Stimulated activated CD8-positive, alpha-beta memory T cell treated with anti-CD3 and anti-CD28 coated beads, Interleukin-12 subunit alpha, Interleukin-12 subunit beta, amount 100 ng/mL, for 1 hour (primary cell): ENCODE results near the gene GARIN5A.
"Not testable (repeated sequence)": the region's sequence is repeated elsewhere in the genome, so short reads cannot be mapped to it uniquely, and the experiment has no call there.

ENCODE experiments used
- DNase-seq: peaks from one replicate; pipeline ENCODE4 v3.0.0-alpha.2; 2020; ENCODE audit warnings: low read depth

GARIN5A gene

DNA sequence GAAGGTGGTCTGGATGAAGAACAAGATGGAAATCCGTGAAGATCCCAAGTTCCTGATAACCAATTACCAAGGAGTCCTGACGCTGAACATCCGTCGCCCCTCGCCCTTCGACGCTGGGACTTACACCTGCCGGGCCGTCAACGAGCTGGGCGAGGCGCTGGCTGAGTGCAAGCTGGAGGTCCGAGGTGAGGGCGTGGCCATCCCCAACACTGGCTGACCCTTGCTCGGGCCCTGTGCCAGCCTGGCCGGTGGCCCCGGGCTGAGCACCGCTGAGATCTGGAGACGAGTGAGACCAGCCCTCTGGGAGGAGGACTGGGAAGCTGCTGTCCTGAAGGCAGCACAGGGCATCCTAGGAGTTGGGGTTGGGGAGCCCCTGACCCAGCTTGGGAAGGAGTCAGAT is 12.3 kb downstream of the GARIN5A start:
- no peak for DNase-seq

DNA sequence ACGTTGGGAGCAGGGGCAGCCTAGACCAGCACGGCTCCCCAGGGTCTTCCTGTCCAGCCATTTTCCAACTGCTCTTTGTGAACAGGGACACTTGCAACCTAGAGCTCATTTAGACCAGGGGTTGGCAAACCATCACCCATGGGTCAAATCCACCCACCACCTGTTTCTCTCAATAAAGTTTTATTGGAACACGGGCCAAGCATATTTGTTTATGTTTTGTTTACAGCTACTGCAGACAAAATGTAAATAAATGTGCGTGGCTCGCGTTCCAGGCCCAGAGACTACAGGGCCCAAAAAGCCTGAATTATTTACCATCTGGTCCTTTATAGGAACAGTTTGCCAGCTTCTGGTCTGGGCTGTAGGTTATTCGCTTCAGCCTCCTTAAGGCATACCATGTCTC is 13.7 kb downstream of the GARIN5A start:
- no peak for DNase-seq

DNA sequence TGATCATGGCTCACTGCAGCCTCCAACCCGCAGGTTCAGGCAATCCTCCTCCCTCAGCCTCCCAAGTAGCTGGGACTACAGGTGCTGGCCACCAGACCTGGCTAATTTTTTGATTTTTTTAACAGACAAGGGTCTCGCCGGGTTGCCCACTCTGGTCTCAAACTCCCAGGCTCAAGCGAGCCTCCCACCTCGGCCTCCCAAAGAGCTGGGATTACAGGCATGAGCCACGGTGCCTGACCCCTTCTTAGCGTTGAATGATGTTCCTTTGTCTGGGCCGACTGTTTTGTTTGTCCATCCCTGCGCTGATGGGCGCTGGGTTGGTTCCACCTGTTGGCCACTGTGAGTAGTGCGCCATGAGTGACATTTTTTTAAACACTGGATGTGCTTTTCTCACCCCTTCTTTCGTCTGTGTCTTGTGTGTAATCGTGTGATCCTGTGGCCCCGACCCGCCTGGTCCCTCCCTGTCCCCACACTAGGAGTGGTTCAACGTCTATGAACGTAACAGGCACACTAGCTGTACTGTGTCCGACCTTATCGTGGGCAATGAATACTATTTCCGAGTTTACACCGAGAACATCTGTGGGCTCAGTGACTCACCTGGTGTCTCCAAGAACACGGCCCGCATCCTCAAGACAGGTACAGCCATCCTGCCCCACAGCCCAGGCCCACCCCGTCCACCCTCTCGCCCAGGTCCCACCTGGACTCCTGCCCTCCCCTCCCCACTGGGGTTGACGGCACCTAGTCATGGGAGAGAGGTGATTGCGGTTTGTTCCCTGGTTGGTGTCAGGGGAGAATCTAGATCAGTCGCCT is 15.4 kb downstream of the GARIN5A start:
- DNase-seq, result peak; percentile 28

DNA sequence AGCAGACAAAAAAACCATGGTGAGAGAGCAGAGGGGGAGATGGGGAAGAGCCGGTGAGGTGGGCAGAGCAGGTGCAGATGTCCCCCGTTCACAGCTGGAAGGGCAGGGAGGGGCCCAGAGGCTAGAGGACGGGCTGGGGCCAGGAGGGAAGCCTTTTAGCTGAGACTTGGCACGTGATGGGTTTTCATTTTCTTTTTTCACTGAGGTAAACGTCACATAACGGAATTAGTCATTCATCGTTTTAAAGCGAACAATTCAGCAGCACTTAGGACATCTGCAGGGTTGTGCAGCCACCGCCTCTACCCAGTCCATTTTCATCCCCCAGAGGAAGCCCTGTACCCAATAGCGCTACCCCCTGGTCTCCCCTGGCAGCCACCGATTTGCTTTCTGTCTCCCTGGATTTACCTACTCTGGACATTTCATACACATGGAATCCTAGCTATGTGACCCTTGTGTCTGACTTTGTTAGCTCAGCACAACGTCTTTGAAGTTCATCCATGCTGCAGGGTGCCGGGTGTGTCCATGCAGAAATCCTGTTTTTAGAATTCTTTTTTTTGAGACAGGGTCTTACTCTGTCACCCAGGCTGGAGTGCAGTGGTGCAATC is 16.4 kb downstream of the GARIN5A start:
- DNase-seq, result no peak

DNA sequence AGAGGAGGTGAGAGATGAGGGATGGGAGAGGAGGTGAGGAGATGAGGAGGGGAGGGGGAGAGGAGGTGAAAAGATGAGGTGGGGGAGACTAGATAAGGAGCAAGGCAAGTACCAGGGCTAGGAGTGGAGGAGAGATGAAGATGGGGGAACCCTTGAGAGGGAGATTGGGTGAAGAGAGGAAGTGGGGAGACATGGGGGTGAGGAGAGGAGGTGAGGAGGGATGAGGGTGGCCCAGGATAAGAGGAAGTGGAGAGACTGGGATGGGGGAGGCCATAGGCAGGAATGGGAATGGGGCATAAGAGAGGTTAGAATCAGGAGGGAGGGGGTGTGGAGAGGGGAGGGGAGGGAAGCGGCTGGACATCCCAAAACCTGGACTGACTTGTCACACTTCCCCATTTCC is 17.0 kb downstream of the GARIN5A start:
- DNase-seq, result no peak

DNA sequence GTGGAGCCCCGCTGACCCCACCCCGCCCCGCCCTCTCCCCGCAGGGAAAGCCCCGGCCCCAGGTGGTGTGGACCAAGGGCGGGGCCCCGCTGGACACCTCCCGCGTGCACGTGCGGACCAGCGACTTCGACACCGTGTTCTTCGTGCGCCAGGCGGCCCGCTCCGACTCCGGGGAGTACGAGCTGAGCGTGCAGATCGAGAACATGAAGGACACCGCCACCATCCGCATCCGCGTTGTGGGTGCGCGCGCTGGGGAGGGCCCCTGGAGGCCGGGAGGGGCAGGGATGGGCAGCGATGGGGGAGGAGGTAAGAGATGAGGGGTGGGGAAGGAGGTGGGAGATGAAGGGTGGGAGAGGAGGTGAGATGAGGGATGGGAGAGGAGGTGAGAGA is 17.6 kb downstream of the GARIN5A start:
- DNase-seq, result no peak

DNA sequence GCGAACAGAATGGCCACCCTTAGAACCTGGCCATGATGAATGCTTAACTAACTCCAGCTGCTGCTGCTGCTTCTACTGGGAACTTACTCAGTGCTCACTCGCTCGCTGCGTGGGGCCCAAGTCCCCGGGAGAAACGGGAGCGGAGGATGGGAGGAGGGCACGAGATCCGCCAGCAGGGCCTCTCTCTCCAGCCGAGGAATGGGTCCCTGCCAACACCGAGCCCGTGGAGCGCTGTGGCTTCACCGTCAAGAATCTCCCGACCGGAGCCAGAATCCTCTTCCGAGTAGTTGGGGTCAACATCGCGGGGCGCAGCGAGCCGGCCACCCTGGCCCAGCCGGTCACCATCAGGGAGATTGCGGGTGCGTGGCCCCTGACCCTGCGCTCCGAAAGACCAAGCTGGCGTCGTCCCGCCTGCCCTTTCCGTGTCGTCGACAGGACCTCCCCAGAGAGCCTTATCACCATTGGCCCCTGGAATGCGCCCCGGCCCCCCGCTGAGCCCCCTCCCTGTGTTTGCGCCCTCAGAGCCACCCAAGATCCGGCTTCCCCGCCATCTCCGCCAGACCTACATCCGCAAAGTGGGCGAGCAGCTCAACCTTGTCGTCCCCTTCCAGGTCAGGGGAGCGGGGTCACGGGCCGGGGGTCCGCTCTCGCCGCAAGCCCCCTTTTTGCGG is 18.1 kb downstream of the GARIN5A start:
- DNase-seq, result no peak

DNA sequence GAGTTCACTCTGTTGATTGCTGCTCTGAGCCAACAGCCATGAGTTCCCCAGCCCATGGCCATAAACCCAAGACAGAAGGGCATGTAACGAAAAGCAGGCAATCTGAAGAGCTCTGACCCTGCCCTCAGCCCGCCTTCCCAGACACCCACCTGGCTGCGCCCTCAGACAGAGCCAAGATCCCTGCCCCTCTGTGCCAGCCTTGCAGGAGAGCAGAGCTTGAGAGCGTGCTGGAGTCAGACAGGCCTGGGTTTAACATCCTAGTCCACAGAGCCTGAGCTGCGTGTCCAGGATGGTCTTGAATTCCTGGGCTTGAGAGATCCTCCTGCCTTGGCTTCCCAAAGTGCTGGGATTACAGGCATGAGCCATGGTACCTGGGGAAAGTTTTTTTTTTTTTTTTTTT is 19.3 kb downstream of the GARIN5A start:
- DNase-seq, result no peak

DNA sequence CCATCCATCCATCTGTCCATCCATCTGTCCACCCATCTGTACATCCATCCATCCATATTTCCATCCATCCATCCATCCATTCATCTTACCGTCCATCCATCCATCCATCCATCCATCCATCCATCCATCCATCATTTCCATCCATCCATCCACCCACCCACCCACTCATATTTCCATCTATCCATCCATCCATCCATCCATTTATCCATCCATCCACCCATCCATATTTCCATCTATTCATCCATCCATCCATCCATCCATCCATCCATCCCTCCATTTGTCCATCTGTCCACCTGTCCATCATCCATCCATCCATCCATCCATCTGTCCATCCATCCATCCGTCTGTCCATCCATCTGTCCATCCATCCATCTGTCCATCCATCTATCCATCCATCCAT is 20.7 kb downstream of the GARIN5A start:
- DNase-seq, result no peak

DNA sequence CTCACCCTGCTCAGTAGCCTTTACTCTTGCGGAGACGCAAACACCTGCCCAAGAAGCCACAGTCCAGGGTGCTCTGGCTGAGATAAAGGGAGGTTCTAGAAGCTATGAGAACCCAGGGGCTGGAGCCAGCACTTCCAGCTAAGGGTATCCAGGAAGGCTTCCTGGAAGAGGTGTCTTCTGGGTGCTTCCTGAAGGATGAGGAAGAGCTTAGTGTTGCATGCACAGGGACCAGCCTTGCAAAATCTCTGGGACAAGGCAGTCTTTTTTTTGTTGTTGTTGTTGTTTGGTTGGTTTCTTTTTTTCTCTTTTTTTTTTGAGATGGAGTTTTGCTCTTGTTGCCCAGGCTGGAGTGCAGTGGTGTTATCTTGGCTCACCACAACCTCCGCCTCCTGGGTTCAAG is 23.4 kb downstream of the GARIN5A start:
- DNase-seq, result no peak

DNA sequence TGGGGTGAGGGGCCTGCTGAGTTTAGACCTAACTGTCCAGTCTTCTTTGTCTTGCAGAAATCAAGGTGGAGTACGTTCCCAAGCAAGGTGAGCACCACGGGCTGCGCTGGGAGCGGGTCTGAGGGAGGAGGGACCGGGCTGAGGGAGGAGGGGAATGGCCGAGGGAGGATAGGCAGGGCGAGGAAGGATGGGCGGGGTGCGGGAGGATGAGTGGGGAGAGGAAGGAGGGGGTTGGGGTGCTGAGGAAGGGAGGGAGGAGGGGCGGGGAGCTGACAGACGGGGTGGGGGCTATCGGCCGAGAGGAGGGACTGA is 25.5 kb downstream of the GARIN5A start:
- DNase-seq, result no peak

DNA sequence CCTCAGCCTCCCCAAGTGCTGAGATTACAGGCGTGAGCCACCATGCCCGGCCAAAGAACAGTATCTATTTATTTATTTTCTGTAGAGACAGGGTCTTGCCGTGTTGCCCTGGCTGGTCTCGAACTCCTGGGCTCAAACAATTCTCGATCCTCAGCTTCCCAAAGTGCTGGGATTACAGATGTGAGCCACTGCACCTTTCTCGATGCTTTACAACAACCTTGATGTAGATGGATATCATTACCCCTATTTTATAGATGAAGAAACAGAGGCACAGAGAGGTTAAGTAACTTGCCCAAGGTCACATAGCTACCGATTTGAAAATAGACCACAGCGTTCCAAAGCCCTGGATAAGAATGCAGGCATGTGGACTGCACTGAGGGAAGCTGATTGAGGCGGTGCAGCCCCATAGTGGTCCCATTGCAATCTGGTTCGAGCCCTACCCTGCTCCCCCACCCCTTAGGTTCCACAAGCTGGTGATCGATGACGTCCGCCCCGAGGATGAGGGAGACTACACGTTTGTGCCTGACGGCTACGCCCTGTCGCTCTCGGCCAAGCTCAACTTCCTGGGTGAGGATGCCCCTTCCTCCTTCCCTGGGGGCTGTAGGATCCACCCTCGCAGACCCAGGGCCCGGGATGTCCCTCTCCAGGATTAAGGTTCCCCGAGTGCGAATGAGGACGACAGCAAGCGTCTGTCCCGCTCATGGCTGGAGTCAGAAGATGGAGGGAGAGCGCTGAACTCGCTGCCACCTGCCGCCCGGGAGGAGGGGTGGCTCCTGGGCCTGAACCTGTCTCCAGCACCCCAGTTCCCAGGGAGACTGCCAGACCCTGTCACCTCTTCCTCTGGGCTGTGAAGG is 26.1 kb downstream of the GARIN5A start:
- no peak for DNase-seq

DNA sequence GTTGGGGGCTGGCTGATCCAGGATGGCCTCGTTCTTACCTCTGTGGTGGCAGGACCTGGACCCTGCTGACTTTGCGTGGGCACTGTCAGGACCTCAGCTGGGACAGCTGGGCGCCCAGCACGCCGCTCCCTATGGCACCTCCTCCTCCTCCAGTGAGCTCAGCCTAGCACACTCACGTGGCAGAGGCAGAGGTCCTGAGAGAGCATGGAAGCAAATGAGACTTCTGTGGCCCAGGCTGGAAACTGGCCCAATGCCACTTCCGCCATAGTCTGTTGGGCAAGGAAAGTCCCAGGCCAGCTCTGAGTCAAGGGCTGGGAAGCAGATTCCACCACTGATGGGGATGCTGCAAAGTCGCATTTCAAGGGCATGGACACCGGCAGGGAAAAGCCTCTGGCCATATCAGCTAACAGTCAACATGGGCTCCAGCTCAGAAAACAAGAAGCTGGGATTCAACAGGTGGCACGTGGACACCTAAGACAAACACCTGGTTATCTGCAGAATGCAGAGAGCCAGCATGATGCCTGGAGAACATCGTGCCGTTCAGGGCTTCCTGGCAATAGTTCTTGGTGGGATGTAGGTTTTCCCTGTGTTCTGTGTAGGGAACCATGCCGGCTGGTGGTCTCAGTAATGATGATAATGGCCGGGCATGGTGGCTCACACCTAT is 27.3 kb downstream of the GARIN5A start:
- no peak for DNase-seq

DNA sequence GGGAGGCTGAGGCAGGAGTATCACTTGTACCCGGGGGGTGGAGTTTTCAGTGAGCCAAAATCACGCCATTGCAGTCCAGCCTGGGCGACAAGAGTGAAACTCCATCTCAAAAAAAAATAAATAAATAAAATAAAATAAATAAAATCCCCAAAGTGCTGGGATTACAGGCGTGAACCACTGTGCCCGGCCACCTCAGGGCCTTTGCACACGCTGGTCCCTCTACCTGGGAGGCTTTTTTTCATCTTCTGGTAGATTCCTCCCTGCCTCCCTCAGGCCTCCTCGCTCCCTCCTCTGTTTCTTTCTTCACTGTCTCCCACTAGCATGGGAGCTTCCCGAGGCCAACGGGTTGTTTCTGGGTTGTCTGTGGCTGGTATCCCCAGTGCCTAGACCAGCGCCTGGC is 28.9 kb downstream of the GARIN5A start:
- DNase-seq, result no peak

DNA sequence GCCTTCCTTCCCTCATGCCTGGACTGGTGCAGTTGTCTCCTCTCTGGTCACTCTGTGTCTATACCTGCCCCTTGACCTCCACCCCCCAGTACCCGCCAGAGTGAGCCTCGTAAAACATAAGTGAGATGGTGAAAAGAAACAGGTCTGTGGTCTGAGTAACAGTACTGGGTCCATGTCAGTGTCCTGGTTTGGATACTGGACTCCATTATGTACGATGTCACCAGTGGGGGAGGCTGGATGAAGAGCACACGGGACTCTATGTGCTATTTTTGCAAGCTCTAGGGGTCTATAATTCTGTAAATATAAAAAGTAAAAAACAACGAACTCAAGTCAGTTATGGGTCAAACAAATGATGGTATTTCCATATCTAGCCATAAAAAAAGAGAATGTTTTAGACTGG is 29.6 kb downstream of the GARIN5A start:
- no peak for DNase-seq

DNA sequence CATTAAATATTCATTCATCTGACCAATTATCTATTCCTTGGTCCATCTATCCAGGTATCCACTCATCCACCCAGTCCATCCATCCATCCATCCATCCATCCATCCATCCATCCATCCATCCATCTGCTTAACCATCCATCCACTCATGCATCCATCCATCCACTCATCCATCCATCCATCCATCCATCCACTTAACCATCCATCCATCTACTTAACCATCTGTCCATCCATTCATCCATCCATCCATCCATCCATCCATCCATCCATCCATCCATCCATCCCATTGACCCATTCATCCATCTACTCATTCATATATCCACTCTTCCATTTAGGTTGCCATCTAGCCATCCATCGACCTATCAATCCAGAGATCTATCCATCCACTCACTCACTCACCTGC is 32.6 kb downstream of the GARIN5A start:
- no peak for DNase-seq

DNA sequence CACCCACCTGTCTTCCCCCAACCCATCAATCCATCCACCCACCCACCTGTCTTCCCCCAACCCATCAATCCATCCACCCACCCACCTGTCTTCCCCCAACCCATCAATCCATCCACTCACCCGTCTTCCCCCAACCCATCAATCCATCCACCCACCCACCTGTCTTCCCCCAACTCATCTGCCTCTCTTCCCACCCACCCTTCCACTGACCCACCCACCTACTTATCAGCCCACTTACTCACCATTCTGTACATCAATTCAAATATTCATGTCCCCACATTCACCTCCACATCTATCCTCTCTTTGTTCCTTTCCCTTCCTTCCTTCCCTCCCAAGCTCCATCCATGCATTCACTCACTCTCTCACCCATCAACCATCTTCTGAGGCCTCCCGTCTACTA is 37.5 kb downstream of the GARIN5A start:
- not testable (repeated sequence) for DNase-seq

DNA sequence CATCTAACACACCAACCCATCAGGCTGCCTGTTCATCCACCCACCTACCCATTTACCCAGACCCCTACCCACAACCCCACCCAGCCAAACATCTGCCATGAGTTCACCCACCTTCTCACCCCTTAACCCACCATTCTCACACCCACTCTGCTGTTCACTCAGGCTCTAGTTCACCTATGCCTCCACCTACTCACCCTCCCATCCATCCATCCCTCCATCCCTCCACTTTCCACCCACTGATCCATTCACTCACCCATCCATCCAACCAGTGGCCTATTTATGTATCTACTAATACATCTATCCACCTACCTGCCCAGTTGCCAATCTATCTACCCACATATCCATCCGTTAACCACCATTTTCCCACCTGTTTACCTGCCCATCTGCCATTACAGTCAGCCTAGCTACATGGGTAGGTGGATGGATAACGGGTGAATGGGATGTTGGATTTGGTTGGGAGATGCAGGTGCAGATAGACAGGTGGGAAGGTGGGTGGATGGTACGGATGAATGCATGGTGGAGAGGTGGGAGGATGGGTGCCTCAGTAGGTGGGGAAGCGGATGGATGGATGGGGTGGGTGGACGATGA is 38.7 kb downstream of the GARIN5A start:
- DNase-seq, result no peak

DNA sequence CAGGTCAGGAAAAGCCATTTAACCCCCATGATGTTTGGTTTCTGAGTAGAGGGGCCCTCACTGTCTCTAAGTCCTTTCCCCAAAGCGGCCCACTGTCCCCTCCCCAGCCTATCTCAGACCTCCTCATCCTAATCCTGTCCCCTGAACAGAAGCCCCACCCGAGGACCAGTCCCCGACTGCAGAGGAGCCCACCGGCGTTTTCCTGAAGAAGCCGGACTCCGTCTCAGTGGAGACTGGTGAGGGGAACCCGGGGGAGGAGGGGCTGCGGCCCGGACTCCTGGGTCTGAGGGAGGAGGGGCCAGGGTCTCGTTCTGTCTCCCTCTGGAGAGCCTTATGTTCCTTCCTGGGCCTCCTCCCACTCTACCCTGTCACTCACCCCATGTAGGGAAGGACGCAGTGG is 41.0 kb downstream of the GARIN5A start:
- no peak for DNase-seq

DNA sequence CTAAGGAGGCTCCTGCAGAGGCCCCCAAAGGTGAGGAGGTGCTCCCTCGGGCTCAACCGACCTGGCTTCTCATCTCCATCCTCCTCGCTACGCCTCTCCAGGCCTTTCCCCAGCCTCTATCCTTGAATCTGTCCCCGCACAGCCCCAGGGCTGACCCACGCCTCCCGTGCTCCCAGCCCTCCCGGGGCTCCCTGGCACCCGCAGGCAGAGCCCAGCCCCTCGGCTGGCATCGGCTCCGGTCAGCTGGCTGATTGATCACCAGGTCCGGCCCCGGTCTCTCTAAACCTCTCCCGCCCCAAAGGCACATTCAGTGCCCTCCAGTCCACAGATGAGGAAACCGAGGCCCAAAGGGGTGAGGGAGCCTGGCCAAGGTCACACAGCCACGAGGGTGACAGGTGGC is 41.4 kb downstream of the GARIN5A start:
- no peak for DNase-seq

DNA sequence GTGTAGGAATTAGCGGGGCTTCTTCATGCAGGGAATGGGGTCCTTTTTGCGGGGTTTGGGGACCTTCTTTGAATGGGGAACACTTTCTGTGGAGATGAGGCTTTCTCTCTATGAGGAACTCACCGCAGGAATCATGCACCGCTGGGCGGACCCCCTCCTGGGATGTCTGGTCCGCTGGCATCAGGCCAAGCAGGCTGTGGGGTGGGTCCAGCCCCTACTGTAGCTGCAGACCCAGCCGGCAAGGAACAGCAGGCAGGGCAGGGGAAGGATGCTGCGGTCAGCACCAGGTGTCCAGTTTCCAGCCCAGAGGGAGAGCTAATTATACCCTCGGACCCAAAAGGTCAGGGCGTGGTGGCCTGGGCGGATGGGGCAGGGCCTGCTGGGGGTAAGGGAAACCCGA is 42.1 kb downstream of the GARIN5A start:
- DNase-seq, result no peak
